Left ventricle myocardium inferior (tissue), 1 donor: ENCODE measurements around the gene FSD1L. TPM values are rescaled to one million over a fixed set of nuclear protein-coding genes. Genes with fewer than 3 reads are reported as not detected.

Experiments used
- DNase-seq: peaks from one replicate; pipeline ENCODE4 v3.0.0-alpha.2; 2020
- H3K27ac ChIP-seq: fragments of 200-600 bp; replicated peaks from 2 replicates; pipeline ENCODE4 v1.8.0; 2021
- H3K27me3 ChIP-seq: fragments of 200-600 bp; 2 replicates; pipeline ENCODE4 v1.8.0; 2021; ENCODE audit warnings: low read depth
- H3K36me3 ChIP-seq: fragments of 200-600 bp; 2 replicates; pipeline ENCODE4 v1.8.0; 2021
- H3K4me1 ChIP-seq: fragments of 200-600 bp; 2 replicates; pipeline ENCODE4 v1.8.0; 2021
- H3K4me3 ChIP-seq: fragments of 200-600 bp; 2 replicates; pipeline ENCODE4 v1.8.0; 2021; ENCODE audit warnings: mild to moderate bottlenecking, moderate library complexity
- H3K9me3 ChIP-seq: fragments of 200-600 bp; replicated peaks from 2 replicates; pipeline ENCODE4 v1.8.0; 2021
- CTCF ChIP-seq: fragments of 200-600 bp; IDR thresholded peaks from 2 replicates; pipeline ENCODE4 v1.8.0; 2021; ENCODE audit warnings: antibody characterized with exemption, mild to moderate bottlenecking, borderline replicate concordance
- intact Hi-C: fragments of 100-400 bp; cut with micrococcal nuclease; formaldehyde crosslinking; loops from one replicate; pipeline ENCODE4 v1.11.0; 2022
- total RNA-seq: library from RNA; stranded (reverse); fragmentation: NEBNext Ultra II Directional; extraction: Animal tissue kit (Norgen Biotek cat#: 25700); gene quantifications from one replicate; pipeline ENCODE4 v1.2.1, GENCODE V29; 2021
- donor health status: DM: no; HTN: yes; CAD: no; lungs with severe emphysema.

FSD1L gene
- total RNA-seq, 1 donor from 2014 or later = 7.6 TPM

GRCh38 chr9:105435453-105435852, 12.4 kb upstream of the FSD1L start:
- Histone ChIP-seq H3K36me3 (no peaks in the 10 kb centered on the region), H3K4me3 (no peak overlapping the region), H3K27me3 (no peaks in the 10 kb centered on the region), H3K27ac (no peak overlapping the region), H3K9me3 (no peaks in the 10 kb centered on the region), H3K4me1 (peaks cover 20% of the 10 kb centered on the region)
- DNase-seq = no peak
- TF ChIP-seq CTCF = no peak
- intact Hi-C loops = no loop called here

GRCh38 chr9:105436783-105437182, 11.1 kb upstream of the FSD1L start:
- H3K4me1 ChIP-seq = peaks cover 26% of the 10 kb centered on the region
- no peak for TF ChIP-seq CTCF
- H3K36me3 ChIP-seq = no peaks in the 10 kb centered on the region
- no peak overlapping the region for H3K27ac ChIP-seq
- H3K27me3 ChIP-seq = no peaks in the 10 kb centered on the region
- H3K9me3 ChIP-seq = no peaks in the 10 kb centered on the region
- intact Hi-C loops = no loop called here
- H3K4me3 ChIP-seq = no peak overlapping the region
- DNase-seq = no peak

GRCh38 chr9:105437704-105438103, 10.1 kb upstream of the FSD1L start:
- H3K36me3 ChIP-seq = no peaks in the 10 kb centered on the region
- H3K27me3 ChIP-seq = no peaks in the 10 kb centered on the region
- H3K27ac ChIP-seq = peak overlapping the region; percentile 16
- intact Hi-C loops = no loop called here
- no peak for DNase-seq
- no peaks in the 10 kb centered on the region for H3K9me3 ChIP-seq
- no peak overlapping the region for H3K4me3 ChIP-seq
- H3K4me1 ChIP-seq = peaks cover 29% of the 10 kb centered on the region
- no peak for TF ChIP-seq CTCF

- intact Hi-C loops = no loop called here
- Histone ChIP-seq H3K4me3 (no peak overlapping the region), H3K27me3 (no peaks in the 10 kb centered on the region), H3K27ac (peak overlapping the region; percentile 16), H3K36me3 (no peaks in the 10 kb centered on the region), H3K9me3 (no peaks in the 10 kb centered on the region), H3K4me1 (peaks cover 29% of the 10 kb centered on the region)
- TF ChIP-seq CTCF = no peak
- no peak for DNase-seq
Observed at GRCh38 chr9:105438141-105438806, 9.6 kb upstream of the FSD1L start.

GRCh38 chr9:105439428-105439827, 8.4 kb upstream of the FSD1L start:
- no peaks in the 10 kb centered on the region for H3K27me3 ChIP-seq
- peaks cover 34% of the 10 kb centered on the region for H3K4me1 ChIP-seq
- peak overlapping the region; percentile 57 for H3K27ac ChIP-seq
- no peaks in the 10 kb centered on the region for H3K9me3 ChIP-seq
- DNase-seq = no peak
- no peaks in the 10 kb centered on the region for H3K36me3 ChIP-seq
- TF ChIP-seq CTCF = no peak
- intact Hi-C loops = no loop called here
- no peak overlapping the region for H3K4me3 ChIP-seq
